HG03457 (cell line): ENCODE data around the gene DCUN1D1.

ENCODE experiments used
- ATAC-seq: cut with Tn5 transposase; IDR thresholded peaks from one replicate; pipeline ENCODE4 v1.9.1; 2021; ENCODE audit warnings: moderate number of reproducible peaks; ENCODE audit not compliant: unreplicated experiment

The DCUN1D1 gene

GRCh38 chr3:182937293-182938051, 42.9 kb downstream of the DCUN1D1 start:
- ATAC-seq: peak; percentile 68

GRCh38 chr3:182936918-182937285, 43.4 kb downstream of the DCUN1D1 start:
- no peak for ATAC-seq

GRCh38 chr3:182936239-182936917, 44.0 kb downstream of the DCUN1D1 start:
- ATAC-seq: no peak

- no peak for ATAC-seq
These were observed 44.5 kb downstream of the DCUN1D1 start for GRCh38 chr3:182935803-182936202.

- ATAC-seq: no peak
These were observed 54.4 kb downstream of the DCUN1D1 start for GRCh38 chr3:182925944-182926337.

GRCh38 chr3:182925330-182925943, 54.9 kb downstream of the DCUN1D1 start:
- peak; percentile 90 for ATAC-seq

- no peak for ATAC-seq
These were observed 58.5 kb downstream of the DCUN1D1 start for GRCh38 chr3:182921665-182922355.

- no peak for ATAC-seq
These were observed 59.7 kb downstream of the DCUN1D1 start for GRCh38 chr3:182920515-182921084.

GRCh38 chr3:182919866-182920357, 60.4 kb downstream of the DCUN1D1 start:
- no peak for ATAC-seq

- ATAC-seq: no peak
These were observed 63.2 kb downstream of the DCUN1D1 start for GRCh38 chr3:182917134-182917533.

GRCh38 chr3:182914341-182914740, 66.0 kb downstream of the DCUN1D1 start:
- peak; percentile 38 for ATAC-seq

- peak; percentile 92 for ATAC-seq
These were observed 66.4 kb downstream of the DCUN1D1 start for GRCh38 chr3:182913889-182914288.

- ATAC-seq: no peak
These were observed 67.9 kb downstream of the DCUN1D1 start for GRCh38 chr3:182912474-182912873.

- no peak for ATAC-seq
These were observed 68.6 kb downstream of the DCUN1D1 start for GRCh38 chr3:182911782-182912111.

- ATAC-seq: no peak
These were observed 69.2 kb downstream of the DCUN1D1 start for GRCh38 chr3:182910936-182911781.

GRCh38 chr3:182909318-182910040, 70.9 kb downstream of the DCUN1D1 start:
- ATAC-seq: no peak

- no peak for ATAC-seq
These were observed 71.9 kb downstream of the DCUN1D1 start for GRCh38 chr3:182908471-182908870.

GRCh38 chr3:182906036-182906435, 74.3 kb downstream of the DCUN1D1 start:
- no peak for ATAC-seq

GRCh38 chr3:182905623-182906022, 74.7 kb downstream of the DCUN1D1 start:
- no peak for ATAC-seq
